GM23338 (cell line): ENCODE measurements around the gene PIWIL4. TPM values are rescaled to one million over a fixed set of nuclear protein-coding genes. Genes with fewer than 3 reads are reported as not detected.

Source experiments
- ATAC-seq: fragments of 200-7000 bp; cut with Tn5 transposase; 3 replicates; pipeline ENCODE4 v1.9.1; 2020
- DNase-seq: peaks from one replicate; pipeline ENCODE4 v3.0.0-alpha.2; 2015; ENCODE audit warnings: low spot score
- H2AFZ ChIP-seq: fragments of 200-600 bp; sonication (generic); 2 replicates; pipeline ENCODE4 v1.8.0; 2016; ENCODE audit warnings: antibody characterized with exemption, mild to moderate bottlenecking, moderate library complexity
- H3F3A ChIP-seq: fragments of 200-600 bp; sonication (generic); replicated peaks from 2 replicates; pipeline ENCODE4 v1.8.0; 2017; ENCODE audit warnings: antibody characterized with exemption, mixed run types, low read depth
- H3K27ac ChIP-seq: fragments of 200-600 bp; sonication (generic); 2 replicates; pipeline ENCODE4 v1.6.1; 2016; ENCODE audit warnings: low read depth
- H3K27me3 ChIP-seq: fragments of 200-600 bp; sonication (generic); 2 replicates; pipeline ENCODE4 v1.8.0; 2016; ENCODE audit warnings: mild to moderate bottlenecking, mixed run types, moderate library complexity; ENCODE audit not compliant: insufficient read depth
- H3K36me3 ChIP-seq: fragments of 200-600 bp; sonication (generic); 2 replicates; pipeline ENCODE4 v1.8.0; 2016; ENCODE audit warnings: mild to moderate bottlenecking; ENCODE audit not compliant: insufficient read depth
- H3K4me1 ChIP-seq: fragments of 200-600 bp; sonication (generic); 2 replicates; pipeline ENCODE4 v1.8.0; 2016; ENCODE audit warnings: mild to moderate bottlenecking, moderate library complexity; ENCODE audit not compliant: insufficient read depth
- H3K4me2 ChIP-seq: fragments of 200-600 bp; sonication (generic); 2 replicates; pipeline ENCODE4 v1.7.1; 2017; ENCODE audit warnings: mixed run types
- H3K4me3 ChIP-seq: fragments of 200-600 bp; sonication (generic); 2 replicates; pipeline ENCODE4 v1.6.1; 2016; ENCODE audit warnings: mixed run types
- H3K79me2 ChIP-seq: fragments of 200-600 bp; sonication (generic); replicated peaks from 2 replicates; pipeline ENCODE4 v1.8.0; 2017; ENCODE audit warnings: mild to moderate bottlenecking; ENCODE audit not compliant: insufficient read depth
- H3K9me2 ChIP-seq: fragments of 200-600 bp; sonication (generic); 2 replicates; pipeline ENCODE4 v1.8.0; 2017; ENCODE audit not compliant: insufficient read depth
- H4K20me1 ChIP-seq: fragments of 200-600 bp; sonication (generic); replicated peaks from 2 replicates; pipeline ENCODE4 v1.8.0; 2017; ENCODE audit warnings: mild to moderate bottlenecking; ENCODE audit not compliant: insufficient read depth
- H3K27ac Mint-ChIP-seq: 2 replicates; pipeline ENCODE4 v1.8.0; 2020; ENCODE audit warnings: inconsistent platforms, mild to moderate bottlenecking, moderate library complexity, mixed read lengths
- H3K27me3 Mint-ChIP-seq: 3 replicates; pipeline ENCODE4 v1.8.0; 2022; ENCODE audit warnings: low read depth, mild to moderate bottlenecking, moderate library complexity, mixed read lengths, inconsistent platforms; ENCODE audit not compliant: insufficient read depth, poor library complexity
- H3K36me3 Mint-ChIP-seq: 3 replicates; pipeline ENCODE4 v1.8.0; 2021; ENCODE audit warnings: low read depth, mild to moderate bottlenecking, inconsistent platforms, moderate library complexity, mixed read lengths
- H3K4me1 Mint-ChIP-seq: 3 replicates; pipeline ENCODE4 v1.8.0; 2020; ENCODE audit warnings: mild to moderate bottlenecking, inconsistent platforms, mixed read lengths
- H3K4me3 Mint-ChIP-seq: 3 replicates; pipeline ENCODE4 v1.8.0; 2021; ENCODE audit warnings: moderate library complexity, mild to moderate bottlenecking, inconsistent platforms, mixed read lengths
- H3K9me3 Mint-ChIP-seq: 3 replicates; pipeline ENCODE4 v1.8.0; 2020; ENCODE audit warnings: moderate library complexity, mild to moderate bottlenecking, inconsistent platforms, mixed read lengths
- CTCF ChIP-seq, 2 experiments: fragments of 200-600 bp in 1 of 2; sonication (generic) in 1 of 2; conservative IDR thresholded peaks; 2 replicates each; pipeline versions ENCODE4 v1.5.1 to v1.6.1; 2016 to 2017; ENCODE audit warnings: antibody characterized with exemption in 2 of 2, low read depth in 2 of 2, mild to moderate bottlenecking in 2 of 2, moderate library complexity in 1 of 2
- ETS1 ChIP-seq: IDR thresholded peaks from 2 replicates; pipeline ENCODE4 v1.6.1; 2016; ENCODE audit warnings: antibody characterized with exemption
- EZH2phosphoT487 ChIP-seq: fragments of 200-600 bp; sonication (generic); IDR thresholded peaks from one replicate; pipeline ENCODE4 v1.8.1; 2018; ENCODE audit warnings: antibody characterized with exemption; ENCODE audit not compliant: unreplicated experiment
- JUNB ChIP-seq: IDR thresholded peaks from one replicate; pipeline ENCODE4 v1.6.1; 2016; ENCODE audit warnings: antibody characterized with exemption; ENCODE audit not compliant: unreplicated experiment
- POLR2AphosphoS5 ChIP-seq: IDR thresholded peaks from 2 replicates; pipeline ENCODE4 v1.6.1; 2016; ENCODE audit warnings: antibody characterized with exemption, low read depth
- REST ChIP-seq: IDR thresholded peaks from one replicate; pipeline ENCODE4 v1.6.1; 2018; ENCODE audit warnings: antibody characterized with exemption; ENCODE audit not compliant: unreplicated experiment
- STAT1 ChIP-seq: IDR thresholded peaks from one replicate; pipeline ENCODE4 v1.6.1; 2016; ENCODE audit warnings: antibody characterized with exemption; ENCODE audit not compliant: unreplicated experiment
- ZNF331 ChIP-seq: fragments of 250-450 bp; sonication (Bioruptor Pico); IDR thresholded peaks from 2 replicates; pipeline ENCODE4 v1.5.0; 2020; ENCODE audit warnings: low read depth, mild to moderate bottlenecking, moderate library complexity
- polyA plus RNA-seq: library from polyadenylated mRNA; unstranded; fragments of >200 nt; fragmentation: Nextera tagmentation; extraction: Ambion mirVana; gene quantifications from 2 replicates; pipeline ENCODE4 v1.2.1, GENCODE V29; 2016
- total RNA-seq: library from RNA; depleted of rRNA; stranded (reverse); fragments of >200 nt; shearing (Covaris generic); gene quantifications from 2 replicates; pipeline ENCODE4 v1.2.3, GENCODE V29; 2014

Gene PIWIL4
- total and polyA plus RNA-seq, 2 experiments from 2014 or later: 0.23 to 0.66 TPM

GRCh38 chr11:94521684-94522083, 45.5 kb upstream of the PIWIL4 start:
- DNase-seq: peak; percentile 74
- Histone ChIP-seq H4K20me1 (no peaks in the 10 kb centered on the region), H3K79me2 (no peaks in the 10 kb centered on the region), H3K36me3 (no peaks in the 10 kb centered on the region), H3K4me2 (no peak overlapping the region), H3K27me3 (no peaks in the 10 kb centered on the region), H3K4me1 (no peaks in the 10 kb centered on the region), H3K4me3 (no peak overlapping the region), H3K27ac (no peak overlapping the region), H3K9me2 (no peaks in the 10 kb centered on the region), H3F3A (no peaks in the 10 kb centered on the region), H2AFZ (no peak overlapping the region)
- no peaks in the 10 kb centered on the region for H3K36me3 Mint-ChIP-seq
- H3K27me3 Mint-ChIP-seq: peaks cover 5% of the 10 kb centered on the region
- H3K4me3 Mint-ChIP-seq: no peak overlapping the region
- H3K9me3 Mint-ChIP-seq: no peaks in the 10 kb centered on the region
- H3K27ac Mint-ChIP-seq: no peak overlapping the region
- ATAC-seq: peak; percentile 90
- TF ChIP-seq ETS1 (no peak), CTCF (conservative IDR thresholded peaks at IDR 0.05; ENCODE audit: low read depth in 2 of 2) (peak; percentile 63 to 76)
- H3K4me1 Mint-ChIP-seq: no peaks in the 10 kb centered on the region

- Mint-ChIP-seq H3K4me3 (no peak overlapping the region), H3K27me3 (peaks cover 5% of the 10 kb centered on the region), H3K36me3 (no peaks in the 10 kb centered on the region), H3K4me1 (no peaks in the 10 kb centered on the region), H3K9me3 (no peaks in the 10 kb centered on the region), H3K27ac (no peak overlapping the region)
- ATAC-seq (no peak), DNase-seq (no peak)
- H2AFZ ChIP-seq: no peak overlapping the region
- no peaks in the 10 kb centered on the region for H3F3A ChIP-seq
- H3K27ac ChIP-seq: no peak overlapping the region
- H3K4me3 ChIP-seq: no peak overlapping the region
- H3K27me3 ChIP-seq: no peaks in the 10 kb centered on the region; the same call in 1 of the 2 replicates
- no peaks in the 10 kb centered on the region for H3K4me1 ChIP-seq
- no peaks in the 10 kb centered on the region for H3K79me2 ChIP-seq
- H3K36me3 ChIP-seq: no peaks in the 10 kb centered on the region
- H3K4me2 ChIP-seq: no peak overlapping the region
- H3K9me2 ChIP-seq: no peaks in the 10 kb centered on the region
- no peaks in the 10 kb centered on the region for H4K20me1 ChIP-seq
- no peak for TF ChIP-seq STAT1
- TF ChIP-seq JUNB: no peak
- TF ChIP-seq ETS1: no peak
- TF ChIP-seq CTCF (conservative IDR thresholded peaks at IDR 0.05; ENCODE audit: low read depth in 2 of 2): no peak
- TF ChIP-seq REST: no peak
- no peak for TF ChIP-seq EZH2phosphoT487
- TF ChIP-seq ZNF331 (CRISPR knock-in tag): no peak
- TF ChIP-seq POLR2AphosphoS5: no peak
Measured at GRCh38 chr11:94524341-94524740, 42.8 kb upstream of the PIWIL4 start.
